ENCODE measurements around the gene PRKCA.

GRCh38 chr17:66665194-66665593 lies 362.8 kb downstream of the PRKCA start:
- no peak for TF ChIP-seq TAF1 (IDR thresholded peaks at IDR 0.05; ENCODE audit: low read depth)
- TF ChIP-seq TCF12 (IDR thresholded peaks at IDR 0.05; ENCODE audit: low read depth), result no peak
- no peak for TF ChIP-seq MAX (IDR thresholded peaks at IDR 0.05)
- no peak for TF ChIP-seq EP300 (IDR thresholded peaks at IDR 0.05; ENCODE audit: borderline replicate concordance)
- TF ChIP-seq CREB1 (IDR thresholded peaks at IDR 0.05; ENCODE audit: low read depth), result no peak
